Tongue (tissue), 2 donors: ENCODE data around the gene DDX4. TPM values are rescaled to one million over a fixed set of nuclear protein-coding genes. Genes with fewer than 3 reads are reported as not detected.
"Not testable (repeated sequence)": the region's sequence is repeated elsewhere in the genome, so short reads cannot be mapped to it uniquely, and the experiment has no call there.

ENCODE experiments used
- DNase-seq: peaks from one replicate; pipeline ENCODE4 v3.0.0-alpha.2; 2015
- total RNA-seq: library from RNA; depleted of rRNA; stranded (reverse); fragments of >200 nt; gene quantifications from one replicate; pipeline ENCODE4 v1.2.3, GENCODE V29; 2014

Gene DDX4
- total RNA-seq, 1 donor from 2014 or later = not detected

GRCh38 chr5:55724281-55724680, 13.6 kb upstream of the DDX4 start:
- DNase-seq = no peak

GRCh38 chr5:55731848-55732247, 6.0 kb upstream of the DDX4 start:
- DNase-seq = no peak

- no peak for DNase-seq
Observed at GRCh38 chr5:55732585-55732984, 5.3 kb upstream of the DDX4 start.

- DNase-seq = no peak
Observed at GRCh38 chr5:55734658-55735057, 3.2 kb upstream of the DDX4 start.

GRCh38 chr5:55742778-55743177, 4.9 kb downstream of the DDX4 start:
- DNase-seq = no peak

GRCh38 chr5:55747778-55748318, 10.0 kb downstream of the DDX4 start:
- DNase-seq = no peak

- DNase-seq = no peak
Observed at GRCh38 chr5:55749387-55749786, 11.5 kb downstream of the DDX4 start.

- DNase-seq = no peak
Observed at GRCh38 chr5:55750063-55750462, 12.2 kb downstream of the DDX4 start.

GRCh38 chr5:55750499-55750898, 12.6 kb downstream of the DDX4 start:
- DNase-seq = no peak

- DNase-seq = no peak
Observed at GRCh38 chr5:55758231-55758630, 20.4 kb downstream of the DDX4 start.

GRCh38 chr5:55758714-55759113, 20.9 kb downstream of the DDX4 start:
- no peak for DNase-seq

- not testable (repeated sequence) for DNase-seq
Observed at GRCh38 chr5:55761721-55762120, 23.9 kb downstream of the DDX4 start.

GRCh38 chr5:55763746-55764420, 26.0 kb downstream of the DDX4 start:
- no peak for DNase-seq

GRCh38 chr5:55768279-55768678, 30.4 kb downstream of the DDX4 start:
- DNase-seq = no peak

GRCh38 chr5:55771175-55771655, 33.4 kb downstream of the DDX4 start:
- no peak for DNase-seq

GRCh38 chr5:55773057-55773456, 35.2 kb downstream of the DDX4 start:
- no peak for DNase-seq

- no peak for DNase-seq
Observed at GRCh38 chr5:55777332-55777731, 39.5 kb downstream of the DDX4 start.

- DNase-seq = no peak
Observed at GRCh38 chr5:55800924-55801323, 63.1 kb downstream of the DDX4 start.

- DNase-seq = not testable (repeated sequence)
Observed at GRCh38 chr5:55808814-55809213, 71.0 kb downstream of the DDX4 start.

GRCh38 chr5:55815939-55816338, 78.1 kb downstream of the DDX4 start:
- not testable (repeated sequence) for DNase-seq

- no peak for DNase-seq
Observed at GRCh38 chr5:55816342-55816741, 78.5 kb downstream of the DDX4 start.

GRCh38 chr5:55817030-55817429, 79.2 kb downstream of the DDX4 start:
- DNase-seq = no peak

- peak; percentile 8 for DNase-seq
Observed at GRCh38 chr5:55820488-55820887, 82.6 kb downstream of the DDX4 start.
